GM21423 (cell line): ENCODE results near the gene ANO2.

ENCODE experiments used
- ATAC-seq: cut with Tn5 transposase; IDR thresholded peaks from one replicate; pipeline ENCODE4 v1.9.1; 2021; ENCODE audit warnings: mild to moderate bottlenecking, moderate library complexity; ENCODE audit not compliant: unreplicated experiment

The ANO2 gene

DNA sequence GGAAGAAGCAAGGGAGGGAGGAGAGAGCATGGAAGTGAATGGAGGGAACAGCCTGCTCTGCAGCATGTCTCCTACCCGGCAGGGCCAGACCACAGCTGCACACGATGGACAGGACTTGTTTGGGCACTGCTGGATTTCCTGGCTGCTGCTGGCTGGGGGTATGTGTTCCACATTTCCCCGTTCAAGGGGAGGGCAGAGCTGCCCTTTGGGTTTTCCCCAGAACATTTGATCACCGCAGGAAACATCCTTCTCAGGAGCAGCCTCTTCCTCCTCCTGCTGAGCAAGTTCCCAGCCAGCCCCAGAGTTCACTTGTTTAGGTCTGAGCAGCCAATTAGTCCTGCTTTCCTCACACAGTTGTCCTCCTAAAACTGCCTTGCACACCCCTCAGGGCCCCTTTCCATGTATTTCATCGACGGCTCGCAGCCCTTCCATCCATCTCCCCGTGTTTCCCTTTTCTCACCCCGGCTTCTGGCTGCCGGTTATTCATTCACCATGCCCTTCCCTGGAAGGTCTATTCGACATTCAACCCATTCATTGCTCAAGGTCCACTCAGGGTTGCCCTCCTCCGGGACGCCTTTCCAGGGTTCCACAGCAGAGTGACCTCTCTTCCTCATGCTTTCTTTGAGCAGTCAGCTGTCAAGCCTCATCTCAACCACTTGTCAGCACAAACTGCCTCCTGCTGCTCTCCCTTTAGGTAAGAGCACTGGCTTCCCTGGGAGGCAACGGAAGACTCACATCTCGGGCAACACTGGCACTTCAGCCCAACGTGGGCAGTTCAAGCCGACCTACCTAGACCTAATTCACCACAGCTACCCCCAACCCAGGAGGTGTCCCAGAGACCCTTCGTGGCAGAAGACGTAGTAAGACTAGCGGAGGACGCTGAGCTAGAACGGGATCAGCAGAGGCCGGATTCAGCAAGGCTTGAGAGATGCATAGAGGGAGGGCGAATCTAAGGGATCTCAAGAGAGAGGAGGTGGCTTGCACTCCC, 20.1 kb upstream of the ANO2 start:
- ATAC-seq, result no peak

DNA sequence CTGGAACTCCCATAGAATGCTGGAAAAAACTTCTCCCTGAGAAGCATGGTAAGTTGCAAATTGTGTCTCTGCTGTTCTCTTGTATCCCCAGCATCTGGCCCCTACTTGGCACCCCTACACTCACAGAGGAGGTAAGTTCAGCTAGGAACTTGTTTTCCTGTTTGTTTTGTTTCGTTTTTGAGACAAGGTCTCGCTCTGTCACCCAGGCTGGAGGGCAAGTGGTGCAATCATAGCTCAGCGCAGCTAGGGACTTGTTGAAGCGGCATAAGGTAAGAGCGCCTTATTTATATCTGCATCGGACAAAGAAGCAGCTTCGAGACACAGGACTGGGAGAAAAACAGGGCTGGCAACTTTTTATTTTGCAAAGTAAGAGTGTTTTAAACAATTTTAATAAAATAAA, 18.5 kb upstream of the ANO2 start:
- no peak for ATAC-seq

DNA sequence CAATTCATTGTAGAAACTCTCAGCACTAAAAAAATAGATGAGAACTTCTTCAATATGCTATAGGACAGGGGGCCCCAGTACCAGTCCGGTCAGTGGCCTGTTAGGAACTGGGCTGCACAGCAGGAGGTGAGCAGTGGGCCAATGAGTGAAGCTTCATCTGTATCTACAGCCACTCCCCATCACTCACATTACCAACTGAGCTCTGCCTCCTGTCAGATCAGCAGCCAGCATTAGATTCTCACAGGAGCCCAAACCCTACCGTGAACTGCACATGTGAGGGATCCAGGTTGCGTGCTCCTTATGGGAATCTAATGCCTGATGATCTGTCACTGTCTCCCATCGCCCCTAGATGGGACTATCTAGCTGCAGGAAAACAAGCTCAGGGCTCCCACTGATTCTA, 15.7 kb upstream of the ANO2 start:
- ATAC-seq, result no peak

DNA sequence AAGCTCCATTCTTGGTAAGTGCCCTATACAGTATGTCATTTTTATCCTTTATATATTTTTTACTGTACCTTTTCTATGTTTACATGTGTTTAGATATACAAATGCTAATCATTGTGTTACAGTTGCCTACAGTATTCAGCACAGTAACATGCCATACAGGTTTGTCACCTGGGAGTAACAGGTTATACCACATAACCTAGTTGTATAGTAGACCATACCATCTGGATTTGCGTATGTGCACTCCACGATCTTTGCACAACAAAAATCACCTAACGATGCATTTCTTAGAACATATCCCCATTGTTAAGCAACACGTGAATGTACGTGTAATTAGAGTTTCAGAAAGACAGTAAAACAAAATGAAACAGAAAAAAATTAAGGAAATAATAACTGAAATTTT, 11.9 kb upstream of the ANO2 start:
- ATAC-seq, result no peak

DNA sequence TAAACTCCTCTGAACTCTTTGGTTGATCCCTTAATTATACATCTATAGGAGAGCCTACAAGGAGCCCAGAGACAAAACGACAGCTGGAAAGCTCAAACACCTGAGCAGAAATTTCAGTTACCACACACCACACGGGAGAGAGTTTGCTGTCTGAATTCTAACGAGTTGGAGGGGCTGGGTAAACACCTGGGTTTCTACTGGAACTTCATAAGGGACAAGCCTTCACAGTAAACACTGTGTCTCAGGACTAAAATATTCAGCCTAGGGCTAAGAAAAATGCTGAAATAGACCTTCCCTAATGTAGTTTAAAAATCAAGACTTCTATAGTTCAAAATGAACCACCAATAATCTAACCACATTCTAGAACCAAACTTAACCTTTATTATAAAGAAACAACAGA, 9.6 kb upstream of the ANO2 start:
- no peak for ATAC-seq

DNA sequence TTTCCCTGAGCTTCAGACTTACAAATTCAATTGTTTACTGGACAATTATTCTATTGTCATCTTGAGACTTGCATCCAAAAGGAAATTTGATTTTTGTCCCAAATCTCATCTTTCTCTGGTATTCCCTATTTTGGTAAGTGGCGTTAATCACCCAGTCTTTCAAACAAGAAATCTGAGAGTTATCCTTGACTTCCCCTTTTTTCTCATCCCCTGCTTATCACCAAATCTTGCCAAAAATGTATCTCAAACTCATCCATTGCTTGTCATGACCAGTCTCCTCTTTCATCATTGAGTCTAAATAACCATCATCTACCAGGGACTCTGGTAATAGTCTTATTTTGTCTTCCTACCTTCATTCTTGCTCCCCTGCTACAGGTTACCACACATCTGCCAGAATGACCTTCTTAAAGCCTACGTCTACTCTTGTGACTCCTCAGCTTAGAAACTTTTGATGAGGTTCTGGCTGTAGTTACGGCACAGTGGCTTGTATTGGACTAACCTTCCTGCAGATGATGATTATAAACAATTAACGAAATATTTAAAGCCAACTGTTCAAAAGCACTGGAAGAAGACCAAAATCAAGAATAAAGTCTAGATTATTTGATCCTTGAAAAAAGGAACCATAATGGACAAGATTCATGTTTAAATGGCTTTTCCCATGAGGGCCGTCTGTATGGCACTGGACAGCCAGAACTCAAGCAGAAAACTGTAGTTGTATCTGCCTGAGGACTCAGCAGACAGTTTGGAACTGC, 9.0 kb upstream of the ANO2 start:
- ATAC-seq, result no peak

DNA sequence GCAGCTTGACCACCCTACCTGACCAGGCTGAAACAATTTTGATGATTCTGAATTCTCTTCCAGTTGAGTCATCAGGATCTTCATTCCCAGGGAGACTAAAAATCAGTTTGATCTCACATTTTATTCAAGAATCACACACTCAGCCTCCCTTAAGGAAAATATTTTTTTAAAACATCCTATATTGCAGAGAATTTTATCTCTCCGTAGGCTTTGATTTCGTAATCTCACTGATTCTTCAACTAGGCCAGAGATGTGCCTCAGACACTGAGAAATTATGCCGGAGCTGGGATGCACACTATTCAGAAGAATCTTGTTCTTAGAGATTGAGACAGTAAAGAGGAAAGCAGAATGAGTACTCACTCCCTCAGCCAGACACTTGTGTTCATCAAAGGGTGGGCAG, 7.0 kb upstream of the ANO2 start:
- ATAC-seq, result no peak

DNA sequence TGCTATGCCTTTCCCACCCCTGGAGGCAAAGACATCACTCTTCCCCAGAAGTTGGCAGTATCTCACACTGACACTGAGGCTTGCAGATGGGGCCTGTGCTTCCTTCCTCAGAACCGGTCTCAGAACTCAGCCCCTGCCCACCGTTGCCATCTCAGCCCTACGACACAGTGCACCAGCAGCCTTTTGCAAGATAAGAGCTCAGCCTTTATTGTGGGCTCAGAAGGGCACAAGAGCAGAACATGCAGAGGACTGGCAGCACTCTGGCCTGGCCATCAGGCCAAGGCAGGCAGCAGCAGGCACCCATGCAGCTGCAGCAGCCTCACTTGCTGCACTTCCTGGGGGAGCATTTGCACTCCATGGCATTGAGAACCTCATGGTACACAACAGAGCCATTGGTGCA, 3.6 kb upstream of the ANO2 start:
- ATAC-seq, result no peak

DNA sequence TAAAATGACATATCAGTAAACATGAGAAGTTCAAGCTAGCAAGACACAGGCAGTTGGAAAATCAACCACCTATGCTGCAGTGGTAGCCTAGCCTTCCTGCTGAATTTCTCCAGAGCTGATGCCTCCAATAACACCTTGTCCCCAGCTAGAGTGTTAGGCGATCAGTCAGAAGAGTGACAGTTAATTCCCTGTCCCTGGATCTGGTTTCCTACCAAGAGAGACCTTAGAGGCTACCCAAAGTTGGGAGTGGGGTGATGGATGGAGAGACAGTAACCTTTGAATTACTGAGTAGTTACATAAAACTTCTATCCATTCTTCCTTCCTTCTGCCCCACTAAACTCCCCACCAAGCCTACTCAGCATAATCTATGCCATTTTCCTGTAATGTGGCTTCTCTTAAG, 1.9 kb upstream of the ANO2 start:
- ATAC-seq, result no peak

DNA sequence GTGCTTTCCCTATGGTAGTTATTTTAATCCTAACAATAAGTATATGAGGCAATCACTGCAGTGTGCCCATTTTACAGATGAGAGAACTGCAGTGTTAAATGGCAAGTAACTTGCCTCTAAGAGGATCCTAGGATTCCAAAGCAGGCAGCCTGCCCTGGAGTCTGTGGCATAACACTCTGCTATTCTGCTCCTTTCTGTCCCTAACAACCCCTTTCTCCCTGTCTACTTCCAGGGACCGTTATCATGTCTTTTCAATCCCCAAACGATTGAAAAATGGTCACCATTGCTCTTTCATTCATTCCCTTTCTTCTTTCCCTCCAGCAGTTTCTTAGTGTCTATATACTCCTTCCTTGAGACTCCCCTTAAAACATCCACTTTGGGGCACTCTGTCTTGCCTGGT, 1.3 kb upstream of the ANO2 start:
- no peak for ATAC-seq

DNA sequence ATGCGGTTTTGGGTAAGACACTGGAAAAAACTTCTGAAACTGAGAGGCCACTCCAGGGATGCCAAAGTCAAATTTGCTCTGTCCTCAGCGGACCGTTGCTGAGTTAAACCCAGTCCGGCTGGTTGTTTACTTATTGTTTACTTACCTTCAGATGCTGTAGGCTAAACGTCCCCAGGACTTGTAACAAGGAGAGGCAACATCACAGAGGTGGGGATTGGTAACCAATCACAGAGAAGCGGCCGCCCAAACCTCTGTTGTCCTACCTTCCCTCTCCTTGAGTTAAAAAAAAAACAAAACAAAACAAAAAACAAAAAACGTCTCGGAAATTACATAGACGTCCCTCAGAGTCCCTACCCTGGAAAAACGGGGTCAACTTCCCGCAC, 380 bp downstream of the ANO2 start:
- ATAC-seq, result no peak

DNA sequence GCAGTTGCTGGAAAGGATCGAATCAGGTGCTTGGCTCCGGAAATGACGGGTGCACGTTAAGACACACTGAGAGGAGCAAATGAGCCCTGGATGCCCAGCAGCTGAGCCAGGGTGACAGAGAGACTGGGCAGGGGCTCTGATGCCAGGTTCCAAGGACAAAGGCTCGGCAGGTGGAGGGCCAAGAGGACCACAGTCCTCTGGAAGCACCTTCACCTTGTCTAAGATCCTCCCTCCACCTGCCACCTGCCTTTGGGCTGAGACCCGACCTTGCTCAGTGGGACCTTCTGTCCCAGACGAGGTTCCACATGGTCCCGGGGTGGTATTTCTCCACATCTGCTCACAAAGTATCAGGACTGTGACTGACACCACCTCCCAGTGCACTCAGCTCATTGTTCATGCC, 1.0 kb downstream of the ANO2 start:
- ATAC-seq, result no peak

DNA sequence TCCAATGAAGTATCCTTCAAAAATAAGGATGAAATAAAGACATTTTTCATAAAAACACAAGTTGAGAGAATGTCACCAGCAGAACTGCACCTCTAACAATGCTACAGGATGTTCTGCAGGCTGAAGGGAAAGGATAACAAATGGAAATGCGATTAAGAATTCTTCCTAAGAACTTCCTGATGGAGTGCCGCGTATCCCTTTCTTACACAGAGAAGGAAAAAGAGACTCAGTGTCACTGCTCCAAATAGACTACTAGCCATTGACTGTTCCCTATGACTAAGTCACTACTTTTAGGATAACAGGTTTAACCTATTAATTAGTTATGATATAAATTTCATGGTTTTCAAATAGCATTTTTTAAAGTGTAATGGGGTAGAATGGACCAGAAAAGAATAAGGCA, 3.2 kb downstream of the ANO2 start:
- no peak for ATAC-seq

DNA sequence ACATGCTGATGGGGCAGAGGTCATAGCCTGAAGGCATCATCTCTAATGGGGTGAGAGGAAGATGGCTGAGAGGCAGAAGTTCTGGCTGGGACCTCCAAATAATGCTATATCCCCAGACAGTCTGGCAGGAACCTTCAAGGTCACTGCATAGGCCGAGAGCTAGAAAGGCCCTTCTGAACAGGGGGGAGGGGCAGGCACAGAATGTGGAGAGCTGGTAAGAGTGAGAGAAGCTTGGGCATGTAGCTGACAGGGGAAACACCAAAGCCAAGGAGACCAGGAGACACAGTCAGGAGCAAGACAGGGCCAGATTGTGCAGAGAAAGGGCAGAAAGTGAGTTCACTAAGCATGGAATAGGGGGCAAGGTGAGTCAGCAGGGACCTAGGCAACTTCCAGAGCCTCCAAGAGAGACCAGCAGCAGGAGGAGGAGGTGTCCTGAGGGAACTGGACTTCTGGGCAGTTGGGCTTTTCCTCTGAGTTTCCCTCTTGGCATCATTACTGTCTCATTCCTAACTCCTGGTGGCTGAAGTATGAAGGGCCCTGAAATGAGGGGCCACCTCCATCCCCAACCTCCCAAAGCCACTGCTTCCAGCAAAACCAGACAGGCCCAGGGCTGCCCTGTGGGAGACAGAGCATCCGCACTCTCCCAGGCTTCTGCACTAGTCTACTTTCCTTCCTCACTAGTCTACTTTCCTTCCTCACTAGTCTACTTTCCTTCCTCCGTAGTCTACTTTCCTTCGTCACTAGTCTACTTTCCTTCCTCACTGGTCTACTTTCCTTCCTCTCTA, 17.1 kb downstream of the ANO2 start:
- ATAC-seq, result no peak

DNA sequence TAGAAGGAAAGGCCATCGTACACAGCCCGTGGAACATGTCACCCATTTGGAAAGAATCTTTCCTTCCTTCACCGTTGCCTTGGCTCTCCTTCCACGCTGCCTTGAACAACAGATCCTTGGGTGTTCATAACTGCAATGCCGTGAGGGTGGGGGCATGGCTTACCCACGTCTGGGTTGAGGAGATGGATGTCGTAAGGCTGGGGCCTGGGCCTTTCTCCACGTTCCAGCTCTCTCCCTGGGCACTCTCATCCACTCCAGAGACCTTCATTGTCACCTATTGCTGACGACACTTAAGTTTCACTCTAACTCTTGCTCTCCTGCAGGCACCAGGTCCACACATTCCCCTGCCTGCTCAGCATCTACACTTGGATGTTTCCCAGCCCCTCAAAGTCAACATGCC, 19.4 kb downstream of the ANO2 start:
- no peak for ATAC-seq

DNA sequence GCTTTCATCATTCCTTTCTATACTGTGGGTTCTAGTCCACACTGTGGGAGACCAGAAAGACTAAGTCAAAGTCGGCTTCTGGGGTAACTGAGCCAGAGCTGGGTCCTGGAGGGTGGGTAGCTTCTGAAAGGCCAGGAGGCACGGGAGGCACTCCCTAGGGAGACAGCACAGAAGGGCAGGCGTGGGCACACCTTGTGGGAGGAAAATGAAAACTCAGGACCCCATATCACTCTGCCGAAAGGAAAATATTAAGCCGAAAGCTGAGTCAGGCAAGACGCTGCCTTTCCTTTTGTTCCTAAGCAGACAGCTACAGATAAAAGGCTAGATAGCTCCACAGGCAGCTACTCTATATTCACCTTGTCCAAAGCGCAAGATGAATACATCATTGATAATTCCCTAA, 20.7 kb downstream of the ANO2 start:
- no peak for ATAC-seq

DNA sequence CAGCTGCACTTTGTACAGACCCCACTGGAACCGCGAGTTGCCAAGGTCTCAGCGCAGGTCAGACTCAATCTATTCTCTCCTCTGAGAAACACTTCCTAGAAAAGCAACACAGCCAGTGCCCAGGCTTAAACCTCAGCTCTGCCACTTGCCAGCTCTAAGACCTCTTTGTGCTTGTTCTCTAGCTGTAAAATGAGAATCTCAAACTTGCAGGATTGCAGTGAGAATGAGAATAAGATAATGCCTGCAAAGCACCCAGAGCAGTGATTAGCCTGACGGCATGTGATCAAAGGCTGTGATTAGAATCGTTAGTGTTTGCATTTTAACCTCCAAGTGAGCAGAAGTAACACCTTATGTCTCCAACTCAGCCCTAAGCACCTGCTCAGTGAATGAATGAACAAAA, 21.3 kb downstream of the ANO2 start:
- ATAC-seq, result no peak

DNA sequence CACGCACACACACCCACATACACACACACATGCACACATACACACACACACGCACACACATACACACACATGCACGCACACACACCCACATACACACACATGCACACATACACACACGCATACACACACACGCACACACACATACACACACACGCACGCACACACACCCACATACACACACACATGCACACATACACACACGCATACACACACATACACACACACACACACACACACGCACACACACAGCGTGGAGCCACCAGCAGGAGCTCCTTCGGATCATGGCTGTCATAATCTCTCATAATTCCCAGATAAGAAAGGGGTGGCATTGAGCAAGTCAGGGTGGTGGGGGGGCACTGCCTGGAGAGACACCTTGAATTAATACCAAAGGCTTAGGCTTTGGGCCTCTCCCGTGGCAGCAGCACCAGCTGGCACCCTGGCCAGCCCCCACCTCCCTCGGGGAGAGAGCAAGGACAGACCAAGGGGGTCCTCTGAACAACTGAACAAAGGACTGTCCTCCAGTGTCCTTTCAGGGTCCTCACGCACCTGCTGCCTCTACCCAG, 21.9 kb downstream of the ANO2 start:
- no peak for ATAC-seq

DNA sequence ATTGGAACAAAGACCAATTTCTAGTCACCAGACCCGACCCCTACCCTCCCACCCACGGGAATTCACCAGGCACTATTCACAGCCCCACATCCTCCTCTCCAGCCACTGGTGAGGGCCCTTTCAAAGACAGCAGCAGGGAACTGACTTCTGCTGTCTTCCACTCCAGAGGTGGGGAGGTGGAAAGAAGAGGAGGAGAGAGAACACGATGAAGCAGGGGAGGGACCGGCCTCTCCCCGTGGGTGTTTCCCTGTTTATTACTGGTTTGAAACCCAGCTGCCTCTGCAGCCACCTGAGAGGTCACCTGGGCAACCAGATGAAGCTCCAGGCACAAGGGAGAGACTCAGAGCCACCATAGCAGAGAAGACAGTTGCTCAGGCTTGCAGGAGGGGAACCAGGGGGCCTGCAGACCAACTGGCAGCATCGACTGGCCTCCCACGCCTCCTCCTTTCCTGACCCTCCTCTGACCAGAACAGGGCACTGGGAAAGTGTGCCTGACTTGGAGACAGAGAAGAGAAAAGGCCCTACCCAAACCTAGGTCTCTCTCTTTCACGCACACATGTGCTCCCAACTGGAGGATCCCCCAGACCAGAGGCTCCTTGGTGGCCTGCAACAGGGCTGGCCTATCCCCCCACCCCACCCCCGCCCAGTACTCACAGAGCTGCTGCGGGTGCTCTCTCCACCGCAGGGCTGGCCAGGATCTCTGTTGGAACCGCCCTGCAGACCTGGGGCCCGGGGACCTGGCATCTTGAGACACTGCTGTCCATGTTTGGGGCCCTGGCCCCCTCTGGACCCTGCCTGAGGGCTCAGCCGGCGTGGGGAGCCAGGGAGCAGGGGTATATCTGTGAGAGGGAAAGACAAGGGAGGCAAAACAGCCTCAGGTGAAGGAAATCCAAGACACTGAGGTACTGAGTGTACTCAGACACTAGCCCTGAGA, 22.8 kb downstream of the ANO2 start:
- ATAC-seq, result no peak
